ENCODE measurements around the gene PNPLA6.

PNPLA6 gene

GRCh38 chr19:7535047-7535997 is at the start of gene PNPLA6:
Gene PNPLA6 (plus strand): TSS chr19:7535717. CDS start chr19:7535789, 72 bp downstream.
- TF ChIP-seq CTCF (IDR thresholded peaks at IDR 0.05) = no peak

- no peak for TF ChIP-seq CTCF (IDR thresholded peaks at IDR 0.05)
These were observed 48.6 kb upstream of the PNPLA6 start for GRCh38 chr19:7486923-7487322.

- no peak for TF ChIP-seq CTCF (IDR thresholded peaks at IDR 0.05)
These were observed 46.7 kb upstream of the PNPLA6 start, which contains the start of gene PEX11G for GRCh38 chr19:7488736-7489353. Gene PEX11G (minus strand): TSS chr19:7489035. CDS start chr19:7489010, 25 bp downstream.

- TF ChIP-seq CTCF (IDR thresholded peaks at IDR 0.05) = no peak
These were observed 45.9 kb upstream of the PNPLA6 start for GRCh38 chr19:7489609-7490044.

GRCh38 chr19:7492142-7492541 is 43.4 kb upstream of the PNPLA6 start:
- no peak for TF ChIP-seq CTCF (IDR thresholded peaks at IDR 0.05)

GRCh38 chr19:7492558-7492957 is 43.0 kb upstream of the PNPLA6 start:
- TF ChIP-seq CTCF (IDR thresholded peaks at IDR 0.05) = no peak

GRCh38 chr19:7494416-7495098 is 41.0 kb upstream of the PNPLA6 start:
- no peak for TF ChIP-seq CTCF (IDR thresholded peaks at IDR 0.05)

Data from LNCAP (cell line).